HepG2 (cell line): ENCODE data around the gene CLP1. TPM values are rescaled to one million over a fixed set of nuclear protein-coding genes. Genes with fewer than 3 reads are reported as not detected.

Experiments
- AKAP8 ChIP-seq: sonication (generic); formaldehyde crosslinking; IDR thresholded peaks from 2 replicates; pipeline ENCODE4 v1.5.1; 2020; ENCODE audit warnings: mild to moderate bottlenecking, missing genetic modification reagents
- ATRX ChIP-seq: sonication (generic); formaldehyde crosslinking; IDR thresholded peaks from 2 replicates; pipeline ENCODE4 v1.4.0; 2020; ENCODE audit warnings: missing genetic modification reagents, borderline replicate concordance
- CEBPG ChIP-seq: IDR thresholded peaks from 2 replicates; pipeline ENCODE4 v1.6.1; 2016
- CREB1 ChIP-seq, 2 experiments: fragments of 450-650 bp in 1 of 2; IDR thresholded peaks; 2 replicates each; pipeline ENCODE4 v1.6.1; 2016 to 2017; ENCODE audit warnings: control low read depth in 1 of 2, mild to moderate bottlenecking in 1 of 2, missing compliant biosample characterization in 1 of 2, missing genetic modification characterization in 1 of 2
- CREB3 ChIP-seq: sonication (generic); formaldehyde crosslinking; IDR thresholded peaks from 2 replicates; pipeline ENCODE4 v1.5.0; 2020; ENCODE audit warnings: missing genetic modification reagents
- DMAP1 ChIP-seq: IDR thresholded peaks from 2 replicates; pipeline ENCODE4 v1.6.1; 2016
- HBP1 ChIP-seq: IDR thresholded peaks from 2 replicates; pipeline ENCODE4 v1.6.1; 2016; ENCODE audit warnings: low read depth, control low read depth
- HCFC1 ChIP-seq: fragments of 150-350 bp; IDR thresholded peaks from 2 replicates; pipeline ENCODE4 v1.6.1; 2014; ENCODE audit warnings: low read depth, low read length
- HMG20A ChIP-seq: IDR thresholded peaks from 2 replicates; pipeline ENCODE4 v1.6.1; 2016; ENCODE audit warnings: borderline replicate concordance
- HNRNPL ChIP-seq: fragments of 200-400 bp; formaldehyde crosslinking; IDR thresholded peaks from 2 replicates; pipeline ENCODE4 v1.6.1; 2017; ENCODE audit warnings: mild to moderate bottlenecking, low read depth, low read length
- HOXD1 ChIP-seq: sonication (generic); formaldehyde crosslinking; IDR thresholded peaks from 2 replicates; pipeline ENCODE4 v1.5.0; 2020; ENCODE audit warnings: missing genetic modification reagents
- KDM2A ChIP-seq: sonication (generic); formaldehyde crosslinking; IDR thresholded peaks from 2 replicates; pipeline ENCODE4 v1.4.0; 2020; ENCODE audit warnings: low read depth, missing genetic modification reagents, borderline replicate concordance
- KLF12 ChIP-seq: sonication (generic); formaldehyde crosslinking; IDR thresholded peaks from 2 replicates; pipeline ENCODE4 v1.4.0; 2020; ENCODE audit warnings: missing genetic modification reagents, borderline replicate concordance
- MNT ChIP-seq: fragments of 450-650 bp; IDR thresholded peaks from 2 replicates; pipeline ENCODE4 v1.6.1; 2016
- NFYB ChIP-seq: sonication (generic); formaldehyde crosslinking; IDR thresholded peaks from 2 replicates; pipeline ENCODE4 v1.4.0; 2020; ENCODE audit warnings: missing genetic modification reagents
- PRDM10 ChIP-seq: sonication (generic); formaldehyde crosslinking; IDR thresholded peaks from 2 replicates; pipeline ENCODE4 v1.4.0; 2020; ENCODE audit warnings: low read depth, missing genetic modification reagents
- SAP130 ChIP-seq: IDR thresholded peaks from 2 replicates; pipeline ENCODE4 v1.6.1; 2016; ENCODE audit warnings: low read depth
- TOE1 ChIP-seq: sonication (generic); formaldehyde crosslinking; IDR thresholded peaks from 2 replicates; pipeline ENCODE4 v1.4.0; 2020; ENCODE audit warnings: mild to moderate bottlenecking, missing genetic modification reagents
- ZNF143 ChIP-seq: sonication (generic); formaldehyde crosslinking; IDR thresholded peaks from 2 replicates; pipeline ENCODE4 v1.4.0; 2020; ENCODE audit warnings: missing genetic modification reagents
- ZNF256 ChIP-seq: sonication (generic); formaldehyde crosslinking; conservative IDR thresholded peaks from 2 replicates; pipeline ENCODE4 v1.4.0; 2020; ENCODE audit warnings: missing genetic modification reagents
- ZNF709 ChIP-seq: sonication (generic); formaldehyde crosslinking; IDR thresholded peaks from 2 replicates; pipeline ENCODE4 v1.5.0; 2020; ENCODE audit warnings: mild to moderate bottlenecking, missing genetic modification reagents
- ZNF747 ChIP-seq: sonication (generic); formaldehyde crosslinking; IDR thresholded peaks from 2 replicates; pipeline ENCODE4 v1.8.1; 2023; ENCODE audit warnings: missing genetic modification reagents, mild to moderate bottlenecking, borderline replicate concordance
- ZNF768 ChIP-seq: sonication (generic); formaldehyde crosslinking; IDR thresholded peaks from 2 replicates; pipeline ENCODE4 v1.4.0; 2020; ENCODE audit warnings: missing genetic modification reagents
- ZNF772 ChIP-seq: sonication (generic); formaldehyde crosslinking; IDR thresholded peaks from 2 replicates; pipeline ENCODE4 v1.5.0; 2020; ENCODE audit warnings: mild to moderate bottlenecking, missing genetic modification reagents
- polyA plus RNA-seq, 8 experiments: library from polyadenylated mRNA; depleted of rRNA in 3 of 8; stranded (reverse) in 7 of 8; unstranded in 1 of 8; fragments of >200 nt; fragmentation: Illumina TruSeq in 4 of 8; extraction: Trizol in 4 of 8; gene quantifications; 2 replicates each; pipeline versions ENCODE4 v1.2.1 to v1.2.3, GENCODE V29; 2011 to 2016; ENCODE audit warnings: low read depth in 4 of 8, missing spikeins in 1 of 8, mixed read lengths in 1 of 8; ENCODE audit not compliant: insufficient read depth in 1 of 8
- total RNA-seq, 5 experiments: library from RNA; depleted of rRNA; stranded (reverse); fragments of >200 nt; fragmentation: Illumina TruSeq; extraction: Trizol; gene quantifications; 2 replicates each; pipeline ENCODE4 v1.2.3, GENCODE V29; 2016; ENCODE audit warnings: low read depth in 1 of 5

CLP1 gene
- total and polyA plus RNA-seq, 2 of the 13 experiments (the other 11 are each of a cell fraction or from before 2014, with no cell fraction given): 14.6 to 24.8 TPM

- TF ChIP-seq CREB1 (IDR thresholded peaks at IDR 0.05) (no peak), CREB1 (CRISPR knock-in tag; IDR thresholded peaks at IDR 0.05) (peak; percentile 86), ZNF256 (CRISPR knock-in tag) (0 out of 2 replicates have a peak, but pooled peaks have one; percentile 53), ZNF709 (CRISPR knock-in tag) (0 out of 2 replicates have a peak, but pooled peaks have one; percentile 37), ZNF747 (CRISPR knock-in tag) (peak; percentile 20; the same call in 1 of the 2 replicates), KDM2A (CRISPR knock-in tag) (peak; percentile 25; the same call in 1 of the 2 replicates), HNRNPL (no peak), KLF12 (CRISPR knock-in tag) (peak; percentile 76), ZNF772 (peak; percentile 49), SAP130 (peak; percentile 23), ZNF143 (CRISPR knock-in tag) (peak; percentile 44), HMG20A (no peak), NFYB (peak; percentile 84), CEBPG (CRISPR knock-in tag) (peak; percentile 43), TOE1 (no peak), ATRX (CRISPR knock-in tag) (no peak), PRDM10 (CRISPR knock-in tag) (peak; percentile 99), DMAP1 (CRISPR knock-in tag) (peak; percentile 74; the same call in 1 of the 2 replicates), MNT (peak; percentile 72), HOXD1 (CRISPR knock-in tag) (0 out of 2 replicates have a peak, but pooled peaks have one; percentile 34), ZNF768 (CRISPR knock-in tag) (peak; percentile 45; the same call in 1 of the 2 replicates), HBP1 (CRISPR knock-in tag) (0 out of 2 replicates have a peak, but pooled peaks have one; percentile 25), CREB3 (peak; percentile 57; the same call in 1 of the 2 replicates), AKAP8 (no peak), HCFC1 (peak; percentile 30; the same call in 1 of the 2 replicates)
These were observed 9.7 kb downstream of the CLP1 start (continued) for GRCh38 chr11:57667117-57667735.
